Activated CD4-positive, alpha-beta memory T cell treated with anti-CD3 and anti-CD28 coated beads for 36 hours (primary cell): Measurements from ENCODE around the gene EXOC3L4. TPM values are rescaled to one million over a fixed set of nuclear protein-coding genes. Genes with fewer than 3 reads are reported as not detected.
A peak's percentile ranks its signal among the peaks of the same experiment; 100 is the strongest.

Experiments
- CTCF ChIA-PET: fragments of 350-600 bp; sonication (Branson Sonifier 250); formaldehyde crosslinking; loops from one replicate; lab custom pipeline; 2021; ENCODE audit warnings: antibody characterized with exemption, inconsistent platforms; lab: Charles Lee
- POLR2A ChIA-PET: fragments of 350-600 bp; sonication (Branson Sonifier 250); formaldehyde crosslinking; loops from one replicate; lab custom pipeline; 2021; ENCODE audit warnings: antibody characterized with exemption; lab: Charles Lee
- DNase-seq: peaks from one replicate; pipeline ENCODE4 v3.0.0-alpha.2; 2020
- H3K27ac Mint-ChIP-seq: one replicate; pipeline ENCODE4 v1.8.0; 2021; ENCODE audit warnings: mixed read lengths
- H3K27me3 Mint-ChIP-seq: one replicate; pipeline ENCODE4 v1.8.0; 2021; ENCODE audit warnings: mixed read lengths
- H3K36me3 Mint-ChIP-seq: one replicate; pipeline ENCODE4 v1.8.0; 2021; ENCODE audit warnings: mixed read lengths
- H3K4me1 Mint-ChIP-seq: one replicate; pipeline ENCODE4 v1.8.0; 2021; ENCODE audit warnings: low read depth, mixed read lengths
- H3K4me3 Mint-ChIP-seq: one replicate; pipeline ENCODE4 v1.8.0; 2021; ENCODE audit warnings: mild to moderate bottlenecking, mixed read lengths
- H3K9me3 Mint-ChIP-seq: one replicate; pipeline ENCODE4 v1.8.0; 2021; ENCODE audit warnings: mixed read lengths
- intact Hi-C: fragments of 100-400 bp; cut with micrococcal nuclease; formaldehyde crosslinking; loops from one replicate; pipeline ENCODE4 v1.15.1; 2023
- total RNA-seq, 2 experiments: library from RNA; stranded (reverse); gene quantifications; one replicate each; pipeline ENCODE4 v1.2.3, GENCODE V29; 2021

The EXOC3L4 gene
- total RNA-seq, 2 experiments from 2014 or later, result not detected

DNA sequence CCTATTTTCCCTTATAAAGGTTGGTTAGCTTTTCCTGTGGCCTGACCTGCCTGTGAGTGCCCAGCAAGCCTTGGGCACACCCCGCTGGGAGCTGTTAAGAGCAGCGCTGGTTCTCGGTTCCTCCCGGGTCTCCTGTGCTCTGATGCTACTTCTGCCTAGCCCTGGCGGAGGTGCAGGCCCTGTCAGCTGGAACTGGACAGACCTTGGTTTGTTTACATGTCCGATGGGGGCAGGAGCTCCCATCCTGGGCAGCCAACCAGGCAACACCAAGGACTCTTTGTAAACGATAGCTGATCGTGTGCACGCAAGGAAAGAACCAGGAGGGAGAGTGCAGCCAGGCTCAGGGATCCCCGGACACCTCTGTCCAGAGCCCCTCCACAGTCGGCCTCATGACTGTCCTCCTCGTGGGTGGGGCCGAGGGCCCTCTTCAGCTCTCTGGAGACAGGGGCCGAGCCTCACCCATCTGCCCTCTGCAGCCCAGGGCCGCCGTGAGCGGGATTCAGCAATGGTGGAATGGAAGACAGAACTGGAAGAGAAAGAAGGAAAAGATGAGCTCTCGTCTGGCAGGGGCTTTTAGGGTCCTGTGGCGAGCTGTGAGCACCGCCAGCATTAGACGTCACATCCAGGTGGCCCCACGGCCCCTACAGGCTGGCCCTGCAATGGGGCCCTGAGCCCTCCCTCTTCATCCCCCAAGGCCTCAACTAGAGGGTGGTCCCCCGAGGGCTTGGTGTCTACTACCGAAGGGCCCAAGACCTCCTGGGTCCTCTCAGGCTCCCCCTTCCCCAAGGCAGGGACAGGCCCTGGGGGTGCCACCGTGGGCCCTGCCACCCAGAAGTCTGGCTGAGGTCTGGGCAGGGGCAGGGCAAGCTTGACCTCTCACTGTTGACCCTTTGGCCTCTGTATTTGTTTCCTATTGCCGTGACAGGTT lies 41.1 kb downstream of the EXOC3L4 start:
- DNase-seq, result no peak
- ChIA-PET CTCF (interaction anchor here (3.4 kb wide), 1 partner anchor 31 kb away, joined by 15 read pairs; no protein-coding TSS in a partner anchor), POLR2A (interaction anchor here (0.6 kb wide), 1 partner anchor 13 kb away, joined by 3 read pairs; no protein-coding TSS in a partner anchor)
- Mint-ChIP-seq H3K9me3 (no peaks in the 10 kb centered on the region), H3K27me3 (peaks cover 8% of the 10 kb centered on the region), H3K4me1 (peaks cover 4% of the 10 kb centered on the region), H3K4me3 (no peak overlapping the region), H3K27ac (no peak overlapping the region), H3K36me3 (no peaks in the 10 kb centered on the region)
- intact Hi-C loops, result no loop called here

DNA sequence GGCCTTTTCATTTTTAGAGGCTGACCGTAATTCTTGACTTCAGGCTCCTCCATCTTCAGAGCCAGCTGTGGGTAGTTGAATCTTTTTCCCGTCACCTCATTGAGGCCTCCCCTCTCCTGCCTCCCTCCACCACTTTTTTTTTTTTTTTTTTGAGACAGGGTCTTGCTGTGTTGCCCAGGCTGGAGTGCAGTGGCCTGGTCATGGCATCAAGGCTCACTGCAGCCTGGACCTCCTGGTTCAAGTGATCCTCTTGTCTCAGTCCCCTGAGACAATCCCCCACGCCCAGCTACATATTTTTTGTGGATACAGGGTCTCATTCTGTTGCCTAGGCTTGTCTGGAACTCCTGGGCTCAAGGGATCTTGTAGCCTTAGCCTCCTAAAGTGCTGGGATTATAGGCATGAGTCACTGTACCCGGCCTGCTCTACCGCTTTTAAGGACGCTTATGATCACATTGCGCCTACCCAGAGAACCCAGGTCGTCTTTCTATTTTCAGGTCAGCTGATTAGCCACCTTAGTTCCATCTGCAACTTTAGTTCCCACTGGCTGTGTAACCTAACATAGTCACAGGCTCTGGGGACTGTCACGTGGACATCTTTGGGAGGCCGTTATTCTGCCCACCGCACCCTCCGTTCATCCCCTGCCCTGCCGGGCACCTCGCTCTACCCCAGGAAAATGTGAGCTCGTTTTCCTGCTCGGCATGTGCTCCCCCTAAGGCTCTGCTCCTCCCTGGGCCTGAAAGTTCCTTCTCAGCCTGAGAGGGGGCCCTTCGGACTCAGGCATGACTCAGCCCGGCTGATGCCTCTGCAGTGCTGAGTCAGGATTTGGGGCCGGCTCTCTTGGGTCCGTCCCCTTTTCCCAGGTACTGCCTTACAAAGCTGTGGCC lies 42.1 kb downstream of the EXOC3L4 start:
- no peaks in the 10 kb centered on the region for H3K9me3 Mint-ChIP-seq
- ChIA-PET CTCF (interaction anchor here (0.5 to 3.4 kb wide), 2 partner anchors 32 to 254 kb away, joined by 3 to 15 read pairs; no protein-coding TSS in a partner anchor), POLR2A (no interaction called here)
- H3K36me3 Mint-ChIP-seq, result no peaks in the 10 kb centered on the region
- intact Hi-C loops, result no loop called here
- peaks cover 6% of the 10 kb centered on the region for H3K4me1 Mint-ChIP-seq
- peaks cover 15% of the 10 kb centered on the region for H3K27me3 Mint-ChIP-seq
- H3K27ac Mint-ChIP-seq, result no peak overlapping the region
- DNase-seq, result no peak
- no peak overlapping the region for H3K4me3 Mint-ChIP-seq

DNA sequence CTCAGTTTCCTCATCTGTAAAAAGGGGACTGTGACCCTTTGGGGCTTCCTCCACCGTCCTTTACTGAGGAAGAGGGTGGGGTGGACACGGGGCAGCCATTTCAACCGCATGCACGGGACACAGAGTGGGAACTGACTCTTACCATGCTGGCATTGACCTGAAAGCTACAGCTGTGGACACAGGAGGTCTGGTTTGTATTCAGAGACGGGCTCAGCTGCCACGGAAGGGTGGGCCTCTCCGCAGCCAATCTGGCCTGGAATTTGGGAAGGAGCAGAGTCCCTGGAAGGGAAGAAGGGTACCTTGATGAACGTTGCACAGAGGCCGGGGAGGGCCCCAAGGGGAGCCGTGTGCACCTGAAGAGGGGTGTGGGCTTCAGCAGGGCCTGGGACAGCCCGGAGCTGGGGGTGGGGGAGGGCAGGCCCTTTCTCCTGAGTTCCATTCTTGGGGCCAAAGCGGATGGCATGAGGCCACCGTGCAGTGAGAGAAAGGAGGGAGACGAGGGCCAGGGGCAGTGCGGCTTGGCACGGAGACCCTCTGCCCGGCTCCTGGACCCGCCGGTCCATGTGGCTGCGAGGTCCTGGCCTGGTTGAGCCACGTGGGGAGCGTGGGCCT lies 43.3 kb downstream of the EXOC3L4 start:
- peaks cover 6% of the 10 kb centered on the region for H3K4me1 Mint-ChIP-seq
- no peak overlapping the region for H3K4me3 Mint-ChIP-seq
- peaks cover 22% of the 10 kb centered on the region for H3K27me3 Mint-ChIP-seq
- H3K36me3 Mint-ChIP-seq, result no peaks in the 10 kb centered on the region
- no peak for DNase-seq
- POLR2A ChIA-PET, result no interaction called here
- CTCF ChIA-PET, result interaction anchor here (0.5 to 3.4 kb wide), 2 partner anchors 33 to 253 kb away, joined by 3 to 15 read pairs; no protein-coding TSS in a partner anchor
- H3K27ac Mint-ChIP-seq, result no peak overlapping the region
- intact Hi-C loops, result no loop called here
- H3K9me3 Mint-ChIP-seq, result no peaks in the 10 kb centered on the region

DNA sequence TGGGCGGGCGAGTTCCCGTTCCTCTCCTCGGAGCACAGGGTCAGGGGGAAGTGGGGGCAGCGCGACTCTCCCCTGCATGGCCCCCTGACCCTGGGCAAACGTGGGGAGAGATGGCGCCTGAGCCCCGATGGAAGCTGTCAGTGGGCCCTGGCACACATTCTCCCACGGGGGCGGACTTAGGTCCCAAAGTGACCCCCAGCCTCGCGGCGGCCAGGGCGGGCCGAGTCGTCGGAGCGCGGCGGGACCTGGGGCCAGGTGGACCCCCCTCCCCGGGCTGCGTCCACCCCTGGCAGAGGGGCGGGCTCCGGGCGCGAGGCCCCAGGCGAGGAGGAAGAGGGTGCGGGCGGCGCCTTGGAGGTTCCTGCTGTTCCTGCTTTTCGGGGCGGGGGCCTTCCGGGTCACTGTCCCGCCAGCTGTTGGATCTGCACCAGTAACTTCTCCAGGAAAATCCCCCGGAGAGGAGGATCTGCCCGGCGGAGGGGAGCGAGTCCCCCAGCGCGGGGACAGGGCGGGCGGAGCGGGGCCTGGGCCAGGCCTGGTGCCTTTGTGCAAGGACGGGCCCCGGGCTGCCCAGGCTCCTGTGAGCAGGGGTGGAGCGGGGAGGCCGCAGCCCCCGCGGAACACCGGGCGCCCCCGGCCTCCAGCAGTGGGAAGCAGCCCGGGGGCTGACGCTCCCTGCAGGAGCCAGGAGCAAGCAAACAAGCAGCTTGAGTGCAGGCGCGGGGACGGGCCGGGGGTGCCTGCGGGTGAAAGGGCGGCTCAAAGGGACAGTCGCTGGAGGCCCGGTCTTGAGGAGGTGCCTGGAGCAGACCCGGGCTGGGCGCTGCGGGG lies 44.0 kb downstream of the EXOC3L4 start:
- no peak overlapping the region for H3K27ac Mint-ChIP-seq
- H3K4me1 Mint-ChIP-seq, result peaks cover 6% of the 10 kb centered on the region
- ChIA-PET POLR2A (no interaction called here), CTCF (interaction anchor here (4.4 kb wide), 1 partner anchor 33 kb away, joined by 24 read pairs; no protein-coding TSS in a partner anchor)
- intact Hi-C loops, result no loop called here
- H3K36me3 Mint-ChIP-seq, result no peaks in the 10 kb centered on the region
- no peaks in the 10 kb centered on the region for H3K9me3 Mint-ChIP-seq
- H3K27me3 Mint-ChIP-seq, result peaks cover 29% of the 10 kb centered on the region
- no peak overlapping the region for H3K4me3 Mint-ChIP-seq
- DNase-seq, result no peak

DNA sequence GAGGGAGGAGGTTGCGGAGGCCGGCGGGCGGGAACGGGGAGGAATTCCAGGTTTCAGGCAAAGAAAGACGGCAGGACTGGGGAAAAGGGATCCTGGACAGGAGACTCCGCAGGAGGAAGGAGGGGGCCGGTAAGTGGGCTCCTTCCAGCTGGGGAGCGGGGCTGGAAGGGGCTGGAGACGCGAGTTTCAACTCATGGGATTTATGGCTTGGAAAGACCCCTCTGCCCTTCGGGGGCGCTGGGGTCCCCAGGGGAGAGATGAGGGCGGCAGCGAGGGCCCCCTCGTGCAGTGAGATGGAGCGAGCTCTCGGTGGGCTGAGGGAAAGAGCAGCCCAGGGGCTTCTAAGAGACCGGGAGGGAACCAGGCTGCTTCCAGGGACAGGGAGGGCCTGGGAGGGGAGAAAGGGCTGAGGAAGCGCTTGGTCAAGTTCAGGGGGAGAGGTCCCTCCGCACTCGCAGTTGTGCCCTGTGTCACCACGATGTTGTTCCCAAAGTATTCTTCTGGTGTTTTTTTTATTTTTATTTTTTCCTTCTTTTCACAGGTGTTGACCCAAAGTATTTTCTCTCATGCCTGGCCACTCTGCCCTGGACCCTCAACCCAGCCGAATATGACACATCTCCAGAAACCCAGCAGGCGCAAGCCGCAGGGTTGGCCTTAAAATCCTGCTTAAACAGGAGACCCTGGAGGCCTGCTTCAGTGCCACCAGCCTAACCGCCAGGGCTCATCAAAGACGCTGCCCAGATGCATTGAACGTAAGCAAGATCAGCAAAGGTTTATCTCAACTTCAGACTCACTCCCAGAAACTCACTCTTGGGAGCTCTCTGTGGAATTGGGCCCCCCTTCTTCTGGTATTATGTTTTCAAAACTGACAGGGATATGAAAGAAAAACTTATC lies 44.9 kb downstream of the EXOC3L4 start:
- H3K27ac Mint-ChIP-seq, result no peak overlapping the region
- intact Hi-C loops, result no loop called here
- no peaks in the 10 kb centered on the region for H3K36me3 Mint-ChIP-seq
- POLR2A ChIA-PET, result no interaction called here
- DNase-seq, result no peak
- CTCF ChIA-PET, result interaction anchor here (0.7 to 4.4 kb wide), 2 partner anchors 34 to 436 kb away, joined by 3 to 24 read pairs; no protein-coding TSS in a partner anchor
- no peaks in the 10 kb centered on the region for H3K9me3 Mint-ChIP-seq
- H3K4me3 Mint-ChIP-seq, result no peak overlapping the region
- peaks cover 6% of the 10 kb centered on the region for H3K4me1 Mint-ChIP-seq
- H3K27me3 Mint-ChIP-seq, result peaks cover 32% of the 10 kb centered on the region

DNA sequence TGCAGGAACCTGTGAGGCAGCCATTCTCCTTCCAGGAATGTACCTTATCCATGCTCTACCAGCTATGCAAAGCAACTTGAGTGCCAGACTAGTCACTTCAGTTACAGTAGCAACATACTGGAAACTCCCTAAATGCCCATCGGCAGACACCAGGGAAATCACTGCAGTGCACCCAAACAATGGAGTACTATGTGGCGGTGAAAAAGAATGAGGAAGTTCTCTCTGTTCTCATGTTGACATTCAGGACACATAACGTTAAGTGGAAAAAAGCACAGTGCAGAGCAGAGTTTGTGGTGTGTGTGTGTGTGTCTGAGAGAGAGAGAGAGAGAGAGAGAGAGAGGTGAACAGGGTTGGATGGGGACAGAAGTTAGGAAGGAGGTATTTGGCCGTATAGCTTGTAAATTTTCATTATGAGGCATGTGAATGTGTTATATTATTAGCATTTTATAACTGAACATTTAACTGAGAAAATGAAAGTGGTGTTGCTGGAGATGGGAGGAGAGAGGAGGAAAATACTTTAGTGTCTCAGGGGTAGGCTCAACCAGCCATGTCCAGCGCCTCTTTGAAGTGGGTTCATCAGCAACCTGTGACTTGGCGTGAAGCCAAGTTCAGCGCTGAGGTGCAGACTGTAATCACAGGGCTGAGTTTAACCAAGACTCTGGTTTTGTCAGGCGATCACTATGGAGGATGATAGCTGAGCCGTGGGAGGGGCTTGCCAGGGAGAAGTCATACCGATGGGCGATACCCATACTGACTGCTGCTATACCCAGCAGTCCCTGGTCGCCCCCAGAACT lies 46.0 kb downstream of the EXOC3L4 start:
- POLR2A ChIA-PET, result no interaction called here
- Mint-ChIP-seq H3K27ac (no peak overlapping the region), H3K36me3 (no peaks in the 10 kb centered on the region), H3K9me3 (no peaks in the 10 kb centered on the region), H3K4me3 (no peak overlapping the region), H3K4me1 (peaks cover 6% of the 10 kb centered on the region), H3K27me3 (peaks cover 33% of the 10 kb centered on the region)
- CTCF ChIA-PET, result interaction anchor here (0.6 to 4.4 kb wide), 4 partner anchors 9 to 65 kb away, joined by 3 to 24 read pairs (median 3); no protein-coding TSS in a partner anchor
- intact Hi-C loops, result loop anchor here (1.0 kb wide), 1 partner anchor 62 kb away; no protein-coding TSS in a partner anchor
- no peak for DNase-seq

DNA sequence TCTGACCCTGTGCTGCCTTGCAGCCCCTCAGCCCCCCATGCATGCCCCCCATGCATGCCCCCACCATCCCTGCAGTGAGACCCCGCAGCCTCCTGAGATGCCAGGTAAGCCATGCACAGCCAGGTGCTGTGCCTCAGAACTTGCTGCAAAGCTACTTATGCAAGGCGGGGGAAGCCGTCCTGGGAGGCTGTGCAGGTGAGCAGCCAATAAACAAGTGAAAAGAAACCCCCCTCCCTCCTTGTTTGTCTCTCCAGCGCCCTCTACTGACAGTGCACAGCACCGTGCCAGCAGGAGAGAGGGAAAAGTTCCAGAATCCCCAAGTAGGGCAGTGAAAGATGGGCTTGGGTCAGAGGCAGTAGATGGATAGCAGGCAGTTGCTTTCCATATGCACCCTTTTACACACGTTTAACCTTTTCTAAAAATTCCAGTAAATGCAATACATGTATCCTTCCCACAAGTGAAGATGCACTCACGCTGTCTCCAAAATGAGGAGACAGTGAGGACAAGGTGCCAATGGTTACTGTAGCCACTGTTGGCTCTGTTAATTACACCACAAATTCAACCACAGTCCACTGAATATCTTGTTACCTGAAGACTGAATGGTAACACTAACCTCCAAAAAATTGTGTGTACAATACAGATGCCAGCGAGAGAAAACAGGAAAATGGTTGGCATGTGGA lies 46.7 kb downstream of the EXOC3L4 start:
- CTCF ChIA-PET, result interaction anchor here (0.6 to 4.4 kb wide), 5 partner anchors 9 to 66 kb away, joined by 3 to 24 read pairs (median 3); no protein-coding TSS in a partner anchor
- no peak overlapping the region for H3K4me3 Mint-ChIP-seq

DNA sequence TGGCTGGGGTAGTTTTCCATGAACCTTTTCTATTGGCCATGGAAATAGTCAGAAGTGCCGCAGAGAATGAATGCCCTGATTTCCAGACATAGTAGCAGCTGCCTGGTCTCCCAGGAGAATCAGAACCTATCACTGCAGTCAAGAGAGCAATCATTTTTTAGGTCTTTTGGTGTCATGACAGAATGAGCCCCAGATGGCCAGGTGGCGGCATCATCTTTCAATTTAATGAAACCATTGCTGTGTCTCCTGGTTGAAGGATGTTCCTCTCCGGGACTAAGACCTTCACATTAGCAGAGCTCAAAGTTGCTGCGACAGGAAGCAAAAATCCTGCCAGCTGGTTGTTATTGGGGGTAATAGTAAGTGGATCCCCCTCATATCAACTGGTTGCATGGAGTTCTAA lies 47.5 kb downstream of the EXOC3L4 start:
- Mint-ChIP-seq H3K9me3 (no peaks in the 10 kb centered on the region), H3K27ac (no peak overlapping the region), H3K27me3 (peaks cover 35% of the 10 kb centered on the region), H3K4me1 (peaks cover 6% of the 10 kb centered on the region), H3K36me3 (no peaks in the 10 kb centered on the region), H3K4me3 (no peak overlapping the region)
- CTCF ChIA-PET, result interaction anchor here (1.1 to 4.4 kb wide), 2 partner anchors 37 to 67 kb away, joined by 3 to 24 read pairs; no protein-coding TSS in a partner anchor
- intact Hi-C loops, result no loop called here
- DNase-seq, result no peak
- POLR2A ChIA-PET, result no interaction called here

More for the DNA sequence above, 46.7 kb downstream of the EXOC3L4 start:
- Mint-ChIP-seq H3K9me3 (no peaks in the 10 kb centered on the region), H3K27me3 (peaks cover 34% of the 10 kb centered on the region), H3K36me3 (no peaks in the 10 kb centered on the region), H3K27ac (no peak overlapping the region), H3K4me1 (peaks cover 6% of the 10 kb centered on the region)
- peak; percentile 57 for DNase-seq
- POLR2A ChIA-PET, result no interaction called here
- intact Hi-C loops, result loop anchor here (1.0 kb wide), 1 partner anchor 63 kb away; no protein-coding TSS in a partner anchor

DNA sequence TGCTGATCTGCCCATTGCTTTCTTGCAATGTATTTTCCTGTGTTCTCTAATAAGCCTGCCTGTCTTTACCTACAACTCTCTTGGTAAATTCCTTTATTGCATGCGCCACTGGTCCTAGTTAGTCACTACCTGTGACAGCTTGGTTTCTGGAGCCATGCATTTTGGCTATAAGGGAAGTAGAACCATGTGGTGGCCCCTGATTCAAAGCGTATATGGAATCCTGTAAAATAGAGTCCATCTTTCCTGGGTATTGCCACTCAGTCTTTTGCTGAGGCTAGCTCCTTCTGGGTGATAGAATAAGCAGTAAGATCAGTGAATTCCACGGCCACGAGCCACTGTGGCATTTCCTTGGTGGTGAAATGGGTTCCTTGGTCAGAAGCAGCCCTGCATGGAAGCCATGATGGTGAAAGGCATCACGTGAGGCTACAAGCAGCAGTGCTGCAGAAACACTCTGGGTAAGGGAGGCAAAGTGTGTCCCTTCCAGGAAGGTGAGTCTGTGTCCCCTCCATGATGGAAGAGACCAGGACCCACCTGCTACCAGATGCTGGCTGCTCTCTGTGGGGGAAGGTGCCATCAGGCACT lies 48.3 kb downstream of the EXOC3L4 start:
- H3K4me3 Mint-ChIP-seq, result no peak overlapping the region
- no peaks in the 10 kb centered on the region for H3K36me3 Mint-ChIP-seq
- H3K27me3 Mint-ChIP-seq, result peaks cover 37% of the 10 kb centered on the region
- CTCF ChIA-PET, result interaction anchor here (4.4 kb wide), 1 partner anchor 38 kb away, joined by 24 read pairs; no protein-coding TSS in a partner anchor
- POLR2A ChIA-PET, result no interaction called here
- DNase-seq, result no peak
- H3K4me1 Mint-ChIP-seq, result peaks cover 6% of the 10 kb centered on the region
- intact Hi-C loops, result no loop called here
- no peak overlapping the region for H3K27ac Mint-ChIP-seq
- H3K9me3 Mint-ChIP-seq, result no peaks in the 10 kb centered on the region
